MCF 10A (cell line): Measurements from ENCODE around the gene HK1. TPM values are rescaled to one million over a fixed set of nuclear protein-coding genes. Genes with fewer than 3 reads are reported as not detected.
A peak's percentile ranks its signal among the peaks of the same experiment; 100 is the strongest.

ENCODE experiments used
- Bru-seq: library from RNA; stranded (reverse); fragments of 400-500 nt; gene quantifications from one replicate; lab custom pipeline; 2021; lab: Mats Ljungman, UMichigan
- BruChase-seq, 2 experiments: library from RNA; stranded (reverse); fragments of 400-500 nt; gene quantifications; one replicate each; lab custom pipeline; 2021; lab: Mats Ljungman, UMichigan
- BruUV-seq: library from RNA; stranded (reverse); fragments of 400-500 nt; replicated peaks from 2 replicates; lab custom pipeline; 2021; lab: Mats Ljungman, UMichigan
- CTCF ChIA-PET: fragments of 300-600 bp; sonication (Branson Sonifier 250); formaldehyde crosslinking; extraction: SDS; loops from one replicate; lab custom pipeline; 2021; ENCODE audit warnings: antibody characterized with exemption, inconsistent platforms; lab: Yijun Ruan, JAX
- POLR2A ChIA-PET: fragments of 300-600, 350-650 bp; sonication (Branson Sonifier 250); formaldehyde crosslinking; extraction: SDS; loops from one replicate; lab custom pipeline; 2020; ENCODE audit warnings: antibody characterized with exemption, inconsistent platforms; lab: Yijun Ruan, JAX
- DNase-seq: peaks from one replicate; pipeline ENCODE4 v3.0.0-alpha.2; 2018; ENCODE audit not compliant: unreplicated experiment
- H3K27ac Mint-ChIP-seq: one replicate; pipeline ENCODE4 v1.8.0; 2022; ENCODE audit warnings: mild to moderate bottlenecking, low read depth, mixed read lengths; ENCODE audit not compliant: unreplicated experiment
- H3K27me3 Mint-ChIP-seq: one replicate; pipeline ENCODE4 v1.8.0; 2022; ENCODE audit warnings: mixed read lengths; ENCODE audit not compliant: insufficient read depth, unreplicated experiment
- H3K36me3 Mint-ChIP-seq: one replicate; pipeline ENCODE4 v1.8.0; 2022; ENCODE audit warnings: mild to moderate bottlenecking, moderate library complexity, mixed read lengths; ENCODE audit not compliant: insufficient read depth, unreplicated experiment
- H3K4me1 Mint-ChIP-seq: one replicate; pipeline ENCODE4 v1.8.0; 2022; ENCODE audit warnings: mixed read lengths; ENCODE audit not compliant: insufficient read depth, unreplicated experiment
- H3K4me3 Mint-ChIP-seq: one replicate; pipeline ENCODE4 v1.8.0; 2022; ENCODE audit warnings: mild to moderate bottlenecking, moderate library complexity, mixed read lengths; ENCODE audit not compliant: unreplicated experiment
- H3K9me3 Mint-ChIP-seq: one replicate; pipeline ENCODE4 v1.8.0; 2022; ENCODE audit warnings: mixed read lengths; ENCODE audit not compliant: unreplicated experiment
- CTCF ChIP-seq: fragments of 200-600 bp; IDR thresholded peaks from one replicate; pipeline ENCODE4 v1.8.0; 2022; ENCODE audit warnings: antibody characterized with exemption, mild to moderate bottlenecking; ENCODE audit not compliant: unreplicated experiment
- intact Hi-C: fragments of 100-400 bp; cut with micrococcal nuclease; formaldehyde crosslinking; loops from 2 replicates; pipeline ENCODE4 v1.14.1; 2022
- long read RNA-seq: library from polyadenylated mRNA; stranded (forward); transcript quantifications from one replicate; pipeline ENCODE4 v2.0.0, GENCODE V29; 2022
- total RNA-seq: library from RNA; stranded (reverse); gene quantifications from 2 replicates; pipeline ENCODE4 v1.2.3, GENCODE V29; 2022

The HK1 gene
- total RNA-seq (126 and 134 TPM in 2 replicates), Bru-seq, nascent RNA (percentile 68 among the genes with signal in this experiment), BruChase-seq, experiment 1, labeled RNA remaining after a 6-hour chase (percentile 78 among the genes with signal in this experiment), BruChase-seq, experiment 2, labeled RNA remaining after a 2-hour chase (percentile 66 among the genes with signal in this experiment)
- long read RNA-seq, transcript HK1-202 (18 exons, 3,605 nt): major isoform, 465 of 555 reads
- long read RNA-seq, partial matches to known transcripts: 52 of 555 reads
- long read RNA-seq, other reads (novel, unspliced or antisense): 36 of 555 reads

- CTCF ChIA-PET: interaction anchor here (0.6 to 0.9 kb wide), 2 partner anchors 15 to 229 kb away, joined by 3 to 4 read pairs; no protein-coding TSS in a partner anchor
- Mint-ChIP-seq H3K9me3 (peaks cover 7% of the 10 kb centered on the region), H3K4me3 (no peak within 1 kb of the TSS), H3K27ac (no peak within 1 kb of the TSS), H3K27me3 (no peaks in the 10 kb centered on the region), H3K4me1 (no peaks in the 10 kb centered on the region), H3K36me3 (no peaks in the 10 kb centered on the region)
- DNase-seq: no peak
- TF ChIP-seq CTCF: no peak
- BruUV-seq: no TSS peak
- POLR2A ChIA-PET: interaction anchor here (0.6 to 0.9 kb wide), 2 partner anchors 15 to 20 kb away, joined by 3 to 4 read pairs; no protein-coding TSS in a partner anchor
- intact Hi-C loops: no loop called here
Measured at GRCh38 chr10:69278446-69278963, at the start of gene HK1. TSS of gene HK1 (plus strand) at chr10:69278496.

- no peak for TF ChIP-seq CTCF
- intact Hi-C loops: no loop called here
- Mint-ChIP-seq H3K4me1 (peaks cover 26% of the 10 kb centered on the region), H3K27me3 (no peaks in the 10 kb centered on the region), H3K36me3 (no peaks in the 10 kb centered on the region), H3K4me3 (no peak overlapping the region), H3K27ac (no peak overlapping the region), H3K9me3 (no peaks in the 10 kb centered on the region)
- DNase-seq: no peak
- POLR2A ChIA-PET: interaction anchor here (0.6 kb wide), 1 partner anchor 119 kb away, joined by 3 read pairs; no protein-coding TSS in a partner anchor
- BruUV-seq: no TSS peak
- CTCF ChIA-PET: interaction anchor here (1.1 kb wide), 1 partner anchor 178 kb away, joined by 6 read pairs; no protein-coding TSS in a partner anchor
Measured at GRCh38 chr10:69229616-69229916, 48.7 kb upstream of the HK1 start.

GRCh38 chr10:69230128-69230527, 48.2 kb upstream of the HK1 start:
- no peak overlapping the region for H3K27ac Mint-ChIP-seq
- CTCF ChIA-PET: interaction anchor here (1.1 kb wide), 1 partner anchor 178 kb away, joined by 6 read pairs; no protein-coding TSS in a partner anchor
- H3K4me1 Mint-ChIP-seq: peaks cover 20% of the 10 kb centered on the region
- intact Hi-C loops: no loop called here
- DNase-seq: no peak
- TF ChIP-seq CTCF: no peak
- no peaks in the 10 kb centered on the region for H3K9me3 Mint-ChIP-seq
- POLR2A ChIA-PET: interaction anchor here (0.6 kb wide), 1 partner anchor 118 kb away, joined by 3 read pairs; no protein-coding TSS in a partner anchor
- no peak overlapping the region for H3K4me3 Mint-ChIP-seq
- H3K36me3 Mint-ChIP-seq: no peaks in the 10 kb centered on the region
- no peaks in the 10 kb centered on the region for H3K27me3 Mint-ChIP-seq
- BruUV-seq: no TSS peak

GRCh38 chr10:69232252-69232651, 46.0 kb upstream of the HK1 start:
- H3K36me3 Mint-ChIP-seq: no peaks in the 10 kb centered on the region
- H3K9me3 Mint-ChIP-seq: no peaks in the 10 kb centered on the region
- ChIA-PET CTCF (interaction anchor here (0.8 to 8.3 kb wide), 7 partner anchors 9 to 276 kb away, joined by 3 to 106 read pairs (median 3); no protein-coding TSS in a partner anchor), POLR2A (interaction anchor here (0.7 to 2.6 kb wide), 8 partner anchors 8 to 144 kb away, joined by 3 to 11 read pairs (median 5); partner anchors contain the start of gene SUPV3L1)
- no TSS peak for BruUV-seq
- peak overlapping the region; percentile 0 for H3K4me3 Mint-ChIP-seq
- no peaks in the 10 kb centered on the region for H3K27me3 Mint-ChIP-seq
- H3K4me1 Mint-ChIP-seq: peaks cover 15% of the 10 kb centered on the region
- TF ChIP-seq CTCF: no peak
- DNase-seq: peak; percentile 71
- peak overlapping the region; percentile 21 for H3K27ac Mint-ChIP-seq
- intact Hi-C loops: no loop called here
